ENCODE measurements around the gene KAT6B.
A peak's percentile ranks its signal among the peaks of the same experiment; 100 is the strongest.

KAT6B gene

GRCh38 chr10:74823791-74824183 is 2.6 kb upstream of the KAT6B start:
- DNase-seq (ENCODE audit: low read depth), result no peak

- DNase-seq (ENCODE audit: low read depth), result no peak
Observed at GRCh38 chr10:74824184-74824899, 2.1 kb upstream of the KAT6B start.

GRCh38 chr10:74824900-74825370 is 1.5 kb upstream of the KAT6B start:
- DNase-seq (ENCODE audit: low read depth), result no peak

GRCh38 chr10:74825371-74826141 is 844 bp upstream of the KAT6B start:
- DNase-seq (ENCODE audit: low read depth), result peak; percentile 43

DNA sequence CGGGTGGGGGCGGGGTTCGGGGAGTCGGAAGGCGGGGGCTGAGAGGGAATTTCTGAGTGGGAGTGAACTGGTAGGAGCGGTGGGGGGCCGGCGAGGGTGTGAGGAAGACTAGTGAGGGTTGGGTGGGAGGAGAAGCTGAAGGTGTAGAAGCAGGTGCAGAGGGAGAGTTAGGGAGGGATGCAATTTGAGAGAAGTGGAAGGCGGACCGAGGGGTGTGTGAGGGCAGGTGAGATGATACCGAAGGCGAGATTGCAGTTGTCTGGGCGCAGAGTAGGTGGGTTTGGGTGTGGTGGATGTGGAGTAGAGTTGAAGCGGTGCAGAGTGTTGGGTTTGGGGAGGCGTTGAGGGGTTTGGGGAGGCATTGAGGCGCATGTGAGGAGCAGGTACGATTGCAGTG is 643 bp downstream of the KAT6B start:
- no peak for DNase-seq (ENCODE audit: low read depth)

DNA sequence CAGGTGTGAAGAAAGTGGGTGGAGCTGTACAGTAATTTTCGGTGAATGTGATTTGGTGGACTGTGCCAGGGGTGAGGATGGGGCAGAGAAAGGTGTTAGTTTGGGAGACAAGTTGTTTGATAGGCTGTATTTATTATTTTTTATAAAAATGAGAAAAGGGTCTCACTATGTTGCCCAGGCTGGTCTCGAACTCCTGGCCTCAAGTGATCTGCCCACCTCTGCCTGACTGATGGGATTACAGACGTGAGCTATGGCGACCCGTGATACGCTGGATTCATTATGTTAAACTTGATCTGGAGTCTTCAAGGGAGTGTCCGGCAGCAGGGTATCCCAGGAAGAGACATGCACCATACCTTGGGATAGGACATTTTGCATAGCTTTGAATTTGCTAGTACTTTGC is 1.3 kb downstream of the KAT6B start:
- DNase-seq (ENCODE audit: low read depth), result no peak

DNA sequence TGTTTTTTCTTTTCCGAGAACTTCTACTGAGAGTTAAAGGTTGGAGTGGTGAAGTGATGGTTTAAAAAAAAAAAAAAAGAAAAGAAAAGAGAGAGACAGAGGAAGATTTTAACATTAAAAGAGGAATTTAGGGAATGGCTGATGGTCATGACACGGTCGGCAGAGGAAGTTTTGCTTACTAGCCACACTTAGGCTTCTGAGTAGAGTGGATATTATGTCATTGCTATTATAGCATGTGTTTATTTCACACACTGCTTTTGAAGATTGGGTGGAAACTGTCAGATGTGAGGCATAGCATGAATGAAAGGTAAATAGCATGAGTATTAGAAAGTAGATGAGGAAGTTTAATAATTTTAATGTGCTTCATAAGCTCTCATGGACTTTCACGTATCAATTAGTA is 2.5 kb downstream of the KAT6B start:
- DNase-seq (ENCODE audit: low read depth), result no peak

DNA sequence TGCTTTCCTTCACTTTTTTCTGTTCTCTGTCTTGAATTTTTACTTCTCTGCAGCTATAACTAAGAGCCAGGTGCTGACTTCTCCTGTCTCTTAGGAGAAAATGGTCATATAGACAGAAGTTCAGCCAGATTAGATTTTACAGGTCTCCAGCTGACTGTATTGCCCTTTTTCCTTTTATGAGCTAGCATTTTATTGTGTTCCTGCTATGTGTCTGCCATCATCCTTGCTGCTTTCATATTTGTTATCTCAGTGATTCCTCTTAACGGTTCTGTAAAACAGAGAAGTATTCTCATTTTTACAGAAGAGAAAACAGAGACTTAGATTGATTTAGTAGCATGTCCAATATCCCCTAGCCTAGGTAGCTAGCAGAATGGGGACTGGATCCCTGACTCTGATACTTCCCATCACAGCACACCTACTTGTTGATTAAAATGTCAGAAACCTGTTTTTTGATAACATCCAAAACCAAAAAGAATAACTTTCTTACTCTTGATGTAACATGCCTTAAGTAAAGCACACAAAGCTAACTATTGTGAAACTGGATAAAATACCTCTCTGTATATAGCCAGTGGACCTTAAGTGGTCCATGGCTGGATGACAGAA is 5.2 kb downstream of the KAT6B start:
- DNase-seq (ENCODE audit: low read depth), result no peak

DNA sequence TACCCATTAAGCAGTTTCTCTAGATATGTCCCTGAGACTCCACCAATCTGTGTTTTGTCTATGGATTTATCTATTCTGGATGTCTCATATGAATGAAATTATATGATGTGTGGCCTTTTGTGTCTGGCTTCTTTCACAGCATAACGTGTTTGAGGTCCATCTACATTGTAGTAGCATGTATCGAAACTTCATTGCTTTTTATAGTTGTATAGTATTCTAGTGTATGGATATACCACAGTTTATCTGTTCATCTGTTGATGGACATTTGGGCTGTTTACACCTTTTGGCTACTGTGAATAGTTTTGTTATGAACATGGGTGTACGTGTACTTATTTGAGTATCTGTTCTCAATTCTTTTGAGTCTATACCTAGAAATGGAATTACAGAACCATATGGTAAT is 9.6 kb downstream of the KAT6B start:
- no peak for DNase-seq (ENCODE audit: low read depth)

GRCh38 chr10:74836877-74837276 is 10.5 kb downstream of the KAT6B start:
- no peak for DNase-seq (ENCODE audit: low read depth)

DNA sequence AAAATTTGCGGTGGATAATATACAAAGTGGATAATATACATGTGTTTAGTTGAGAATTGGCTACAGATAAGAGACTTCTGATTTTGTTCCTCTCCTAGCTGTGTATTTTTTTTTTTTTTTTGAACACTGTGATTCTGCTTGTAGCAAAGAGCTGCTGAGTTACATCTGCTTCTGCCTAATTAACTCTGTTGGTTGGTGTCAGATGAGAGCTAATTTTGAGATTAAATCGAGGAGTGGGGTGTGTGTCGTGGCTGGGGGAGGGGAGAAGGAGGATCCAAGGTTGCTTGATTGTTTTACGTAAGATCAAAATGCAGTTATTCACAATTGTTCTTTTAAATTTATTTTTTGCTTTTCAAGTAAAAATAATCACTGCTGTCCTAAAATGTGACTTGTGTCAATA is 11.3 kb downstream of the KAT6B start:
- no peak for DNase-seq (ENCODE audit: low read depth)

DNA sequence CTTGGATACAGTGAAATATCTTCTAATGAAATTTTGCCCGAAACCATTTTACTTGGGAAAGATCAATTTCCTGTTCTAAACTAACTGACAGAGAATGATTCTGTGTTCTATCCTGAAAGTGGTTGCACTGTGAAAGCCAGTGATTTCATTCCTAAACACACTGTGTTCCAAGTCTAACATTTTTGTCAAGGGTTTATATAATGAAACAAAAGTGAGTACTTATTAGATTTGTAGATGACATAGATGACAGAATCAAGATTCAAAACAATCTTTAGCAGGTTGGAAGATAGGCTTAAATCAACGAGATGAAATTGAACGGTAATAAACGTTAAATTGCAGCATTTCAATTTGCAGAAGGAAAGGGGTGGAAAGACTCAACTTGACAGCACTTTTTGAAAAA is 13.3 kb downstream of the KAT6B start:
- DNase-seq (ENCODE audit: low read depth), result no peak

GRCh38 chr10:74841265-74841973 is 15.0 kb downstream of the KAT6B start:
- DNase-seq (ENCODE audit: low read depth), result no peak

- DNase-seq (ENCODE audit: low read depth), result no peak
Observed at GRCh38 chr10:74842301-74842954, 16.0 kb downstream of the KAT6B start.

GRCh38 chr10:74846958-74847357 is 20.6 kb downstream of the KAT6B start:
- DNase-seq (ENCODE audit: low read depth), result no peak

DNA sequence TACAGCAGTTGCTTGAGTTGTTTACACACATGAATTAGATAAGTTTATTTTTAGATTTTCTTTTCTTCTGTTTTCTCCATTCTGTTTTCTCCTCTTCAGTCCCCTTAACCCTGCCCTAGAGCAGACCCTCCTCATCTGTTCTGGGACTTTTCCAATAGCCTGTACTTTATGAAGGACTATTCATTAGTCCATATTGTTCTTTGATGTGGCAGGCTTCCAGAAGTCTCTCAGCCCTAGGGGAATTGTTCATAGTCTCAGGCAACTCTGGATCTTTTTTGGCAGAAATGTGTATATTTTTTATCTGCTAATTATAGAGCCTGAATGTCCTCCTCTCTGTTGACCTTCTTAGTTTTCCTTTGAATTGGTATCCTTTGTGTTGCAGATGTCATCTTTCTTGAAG is 25.4 kb downstream of the KAT6B start:
- no peak for DNase-seq (ENCODE audit: low read depth)

DNA sequence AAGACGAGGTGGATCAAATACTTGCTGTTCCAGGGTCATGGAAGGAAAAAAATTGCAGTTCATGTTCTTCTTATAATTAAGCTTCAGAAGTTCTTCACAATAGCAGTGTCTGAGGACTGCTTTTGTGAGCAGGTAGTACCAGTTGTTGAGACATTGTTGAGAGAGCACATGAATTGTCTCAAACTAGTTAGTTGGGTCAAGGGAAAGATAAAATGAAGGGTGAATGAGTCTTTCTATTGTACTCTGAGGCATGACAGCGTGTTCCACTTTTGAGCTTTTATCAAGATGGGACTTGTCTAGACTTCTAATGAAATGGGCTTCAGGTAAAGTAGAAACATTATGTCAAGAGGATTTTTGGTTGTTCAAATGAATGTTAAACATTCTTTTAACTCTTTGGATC is 26.0 kb downstream of the KAT6B start:
- no peak for DNase-seq (ENCODE audit: low read depth)

- no peak for DNase-seq (ENCODE audit: low read depth)
Observed at GRCh38 chr10:74854610-74855009, 28.2 kb downstream of the KAT6B start.

GRCh38 chr10:74855027-74855426 is 28.6 kb downstream of the KAT6B start:
- DNase-seq (ENCODE audit: low read depth), result no peak

DNA sequence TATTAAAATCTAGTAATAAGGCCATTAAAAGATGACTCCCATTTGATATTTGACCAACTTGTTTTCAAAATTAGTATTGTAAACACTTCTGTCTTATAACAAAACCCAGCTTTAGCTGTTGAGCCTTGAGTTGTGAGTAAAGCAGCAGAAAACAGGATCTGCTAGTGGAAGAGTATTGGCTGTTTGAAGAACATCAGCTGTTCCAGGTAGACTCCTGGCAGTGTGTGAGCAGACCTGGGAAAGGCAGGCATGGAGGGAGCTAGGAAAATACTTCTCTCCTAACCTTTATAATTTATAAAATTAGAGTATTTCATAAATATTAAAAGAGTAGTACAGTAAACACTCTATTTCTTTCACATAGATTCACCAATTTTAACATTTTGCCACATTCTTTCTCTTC is 29.0 kb downstream of the KAT6B start:
- no peak for DNase-seq (ENCODE audit: low read depth)

- DNase-seq (ENCODE audit: low read depth), result no peak
Observed at GRCh38 chr10:74856940-74857339, 30.5 kb downstream of the KAT6B start.

- DNase-seq (ENCODE audit: low read depth), result no peak
Observed at GRCh38 chr10:74857586-74857985, 31.2 kb downstream of the KAT6B start.

Measured in fibroblast of gingiva (primary cell).